Lower leg skin (tissue), 4 donors: Measurements from ENCODE around the gene ELOVL5. TPM values are rescaled to one million over a fixed set of nuclear protein-coding genes. Genes with fewer than 3 reads are reported as not detected.
A peak's percentile ranks its signal among the peaks of the same experiment; 100 is the strongest.

Experiments
- DNase-seq, 2 donors: peaks; one replicate each; pipeline ENCODE4 v3.0.0-alpha.2; 2019; ENCODE audit warnings: low spot score in 2 of 2
- H3K4me3 ChIP-seq: fragments of 200-600 bp; sonication (generic); 2 replicates; pipeline ENCODE4 v1.5.1; 2017; ENCODE audit warnings: mild to moderate bottlenecking, low read depth; ENCODE audit not compliant: poor library complexity, severe bottlenecking
- CTCF ChIP-seq, 3 donors: fragments of 450-650 bp; IDR thresholded peaks; one replicate each; pipeline ENCODE4 v1.5.1; 2016; ENCODE audit warnings: antibody characterized with exemption in 3 of 3, mild to moderate bottlenecking in 3 of 3, moderate library complexity in 2 of 3
- POLR2A ChIP-seq, 2 donors: fragments of 450-650 bp; IDR thresholded peaks; one replicate each; pipeline ENCODE4 v1.6.1; 2016 to 2017; ENCODE audit warnings: antibody characterized with exemption in 2 of 2, mild to moderate bottlenecking in 1 of 2, moderate library complexity in 1 of 2
- WGBS, 2 donors: methylation state at CpG; one replicate each; pipeline ENCODE4 v1.1.5; 2018; 5-methylcytosine and 5-hydroxymethylcytosine counted together
- intact Hi-C: fragments of 100-400 bp; cut with DNase I; formaldehyde crosslinking; loops from one replicate; pipeline ENCODE4 v1.15.0; 2023; ENCODE audit warnings: low total_unique reads
- total RNA-seq, 4 donors: library from RNA; depleted of rRNA; stranded (reverse); fragments of >200 nt; gene quantifications; one replicate each; pipeline ENCODE4 v1.1.0, GENCODE V29; 2016

The ELOVL5 gene
- total RNA-seq, 4 donors from 2014 or later = 20.7 to 45.0 (median 38.8) TPM

- peak in 1 of 2 donors; percentile 47 for DNase-seq
- intact Hi-C loops = no loop called here
Measured at GRCh38 chr6:53326372-53327016, 22.3 kb downstream of the ELOVL5 start.

GRCh38 chr6:53325785-53326184 lies 23.0 kb downstream of the ELOVL5 start:
- intact Hi-C loops = no loop called here
- no peak for DNase-seq
- WGBS, 2 donors = 58 to 66% methylated on average over 6 of the region's 6 CpGs
- no peak overlapping the region for H3K4me3 ChIP-seq
- TF ChIP-seq CTCF (IDR thresholded peaks at IDR 0.05) (no peak), POLR2A (IDR thresholded peaks at IDR 0.05) (no peak)

More at GRCh38 chr6:53326372-53327016, 22.3 kb downstream of the ELOVL5 start:
- no peak overlapping the region for H3K4me3 ChIP-seq
- no peak for TF ChIP-seq CTCF (IDR thresholded peaks at IDR 0.05)
- no peak for TF ChIP-seq POLR2A (IDR thresholded peaks at IDR 0.05)
- WGBS, 2 donors = 44 to 45% methylated on average over 11 of the region's 11 CpGs

GRCh38 chr6:53322188-53323029 lies 26.3 kb downstream of the ELOVL5 start:
- WGBS, 2 donors = 60 to 63% methylated on average over 8 of the region's 8 CpGs
- no peak for TF ChIP-seq CTCF (IDR thresholded peaks at IDR 0.05)
- no peak for TF ChIP-seq POLR2A (IDR thresholded peaks at IDR 0.05)

GRCh38 chr6:53321701-53322100 lies 27.0 kb downstream of the ELOVL5 start:
- 81 to 84% methylated on average over 2 of the region's 2 CpGs for WGBS, 2 donors
- no peak overlapping the region for H3K4me3 ChIP-seq

More at GRCh38 chr6:53322188-53323029, 26.3 kb downstream of the ELOVL5 start:
- H3K4me3 ChIP-seq = no peak overlapping the region
- DNase-seq = no peak
- intact Hi-C loops = no loop called here

GRCh38 chr6:53320964-53321363 lies 27.8 kb downstream of the ELOVL5 start:
- intact Hi-C loops = no loop called here
- TF ChIP-seq CTCF (IDR thresholded peaks at IDR 0.05) (no peak), POLR2A (IDR thresholded peaks at IDR 0.05) (no peak)
- H3K4me3 ChIP-seq = no peak overlapping the region
- 82 to 85% methylated on average over 5 of the region's 5 CpGs for WGBS, 2 donors
- no peak for DNase-seq

More at GRCh38 chr6:53321701-53322100, 27.0 kb downstream of the ELOVL5 start:
- intact Hi-C loops = no loop called here
- TF ChIP-seq POLR2A (IDR thresholded peaks at IDR 0.05) (no peak), CTCF (IDR thresholded peaks at IDR 0.05) (no peak)
- no peak for DNase-seq
